ENCODE results near the gene TNFRSF8. TPM values are rescaled to one million over a fixed set of nuclear protein-coding genes. Genes with fewer than 3 reads are reported as not detected.

TNFRSF8 gene
- total and polyA plus RNA-seq, 2 of the 4 experiments (the other 2 are of a cell fraction) = under 0.01 to 0.31 TPM

DNA sequence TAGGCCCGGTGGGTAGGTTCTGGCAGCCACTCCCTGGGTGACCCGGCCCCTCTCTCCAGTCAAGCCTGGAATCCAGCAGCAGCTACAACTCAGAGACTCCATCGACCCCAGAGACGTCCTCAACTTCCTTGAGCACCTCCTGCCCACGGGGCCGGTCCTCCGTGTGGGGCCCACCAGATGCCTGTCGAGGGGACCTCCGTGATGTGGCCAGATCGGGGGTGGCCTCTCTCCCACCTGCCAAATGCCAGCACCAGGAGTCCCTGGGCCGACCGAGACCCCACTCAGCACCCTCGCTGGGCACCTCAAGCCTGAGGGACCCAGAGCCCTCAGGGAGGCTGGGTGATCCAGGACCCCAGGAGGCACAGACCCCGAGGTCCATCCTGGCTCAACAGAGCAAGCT lies 41.1 kb upstream of the TNFRSF8 start:
- Histone ChIP-seq H3K4me1 (ENCODE audit: control insufficient read depth, insufficient read depth, low read length) (no peaks in the 10 kb centered on the region), H4K20me1 (ENCODE audit: insufficient read depth, low read length) (no peaks in the 10 kb centered on the region; the same call in 1 of the 2 replicates), H2BK15ac (ENCODE audit: low read depth, low read length) (no peak overlapping the region), H3K14ac (replicated peaks; ENCODE audit: low read depth, low read length) (no peak overlapping the region), H2AFZ (replicated peaks; ENCODE audit: low read length, poor library complexity) (peak overlapping the region; percentile 51), H2AK9ac (replicated peaks; ENCODE audit: low read depth, low read length, poor library complexity) (peak overlapping the region; percentile 72), H3K56ac (ENCODE audit: extremely low read depth, insufficient read depth, low read length) (no peak overlapping the region), H3K4me2 (ENCODE audit: low read depth, low read length) (no peak overlapping the region), H2BK5ac (ENCODE audit: low read depth, low read length, poor library complexity, severe bottlenecking) (no peak overlapping the region), H3K9ac (ENCODE audit: low read depth, low read length) (no peak overlapping the region), H3K9me3 (ENCODE audit: control insufficient read depth, insufficient read depth, low read length) (no peaks in the 10 kb centered on the region), H3K4me3 (ENCODE audit: insufficient read depth, low read depth, low read length) (no peak overlapping the region), H4K5ac (ENCODE audit: low read depth, low read length) (no peak overlapping the region), H4K8ac (ENCODE audit: low read depth in 2 of 2, low read length in 2 of 2) (no peak overlapping the region), H3K36me3 (ENCODE audit: control insufficient read depth, insufficient read depth, low read length) (peaks cover 25% of the 10 kb centered on the region), H4K91ac (ENCODE audit: insufficient read depth, low read depth, low read length) (no peak overlapping the region), H3K4ac (ENCODE audit: low read depth, low read length) (no peak overlapping the region), H3K9me1 (ENCODE audit: insufficient read depth, low read length) (0 out of 2 replicates have a peak, but pooled peaks cover 2% of the 10 kb centered on the region), H3K23ac (ENCODE audit: low read depth, low read length) (no peak overlapping the region), H2BK120ac (ENCODE audit: low read depth, low read length) (no peak overlapping the region), H3K79me1 (ENCODE audit: low read depth in 1 of 2, low read length in 2 of 2) (peaks cover 0 to 20% of the 10 kb centered on the region in 2 experiments; a peak in 3 of 4 replicates), H3K18ac (ENCODE audit: low read depth, low read length) (no peak overlapping the region), H2BK20ac (ENCODE audit: low read depth, low read length) (no peak overlapping the region), H3K27me3 (ENCODE audit: control insufficient read depth, insufficient read depth, low read length) (no peaks in the 10 kb centered on the region), H2AK5ac (ENCODE audit: low read depth, low read length) (no peak overlapping the region), H3K27ac (ENCODE audit: insufficient read depth, low read length) (no peak overlapping the region)
- DNase-seq (no peak), ATAC-seq (ENCODE audit: low read depth) (no peak)
- intact Hi-C loops (cut with micrococcal nuclease) = no loop called here
- POLR2A ChIA-PET (ENCODE audit: unreplicated experiment) = interaction anchor here (1.0 kb wide), 1 partner anchor 113 kb away, joined by 3 read pairs; no protein-coding TSS in a partner anchor
- BruUV-seq (replicated peaks) = no TSS peak
- CTCF ChIA-PET = no interaction called here
- dilution Hi-C loops (cut with HindIII; ENCODE audit: low sequenced_read_pairs, unreplicated experiment) = no loop called here
- in situ Hi-C loops (cut with MboI; ENCODE audit: low sequenced_read_pairs) = no loop called here
- no peak for TF ChIP-seq CHD1 (IDR thresholded peaks at IDR 0.05; ENCODE audit: low read depth, low read length)
- TF ChIP-seq BHLHE40 (IDR thresholded peaks at IDR 0.05; ENCODE audit: low read depth, low read length) = no peak
- no peak for TF ChIP-seq NFE2L2 (IDR thresholded peaks at IDR 0.05; ENCODE audit: low read depth, low read length)
- TF ChIP-seq, protein P1, sequence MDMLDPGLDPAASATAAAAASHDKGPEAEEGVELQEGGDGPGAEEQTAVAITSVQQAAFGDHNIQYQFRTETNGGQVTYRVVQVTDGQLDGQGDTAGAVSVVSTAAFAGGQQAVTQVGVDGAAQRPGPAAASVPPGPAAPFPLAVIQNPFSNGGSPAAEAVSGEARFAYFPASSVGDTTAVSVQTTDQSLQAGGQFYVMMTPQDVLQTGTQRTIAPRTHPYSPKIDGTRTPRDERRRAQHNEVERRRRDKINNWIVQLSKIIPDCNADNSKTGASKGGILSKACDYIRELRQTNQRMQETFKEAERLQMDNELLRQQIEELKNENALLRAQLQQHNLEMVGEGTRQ (IDR thresholded peaks at IDR 0.05; ENCODE audit: low read depth, low read length) = no peak
- TF ChIP-seq CEBPB (IDR thresholded peaks at IDR 0.05; ENCODE audit: low read depth, low read length) = no peak
- no peak for TF ChIP-seq RFX5 (IDR thresholded peaks at IDR 0.05; ENCODE audit: low read depth, low read length)
- no peak for TF ChIP-seq POLR2A (IDR thresholded peaks at IDR 0.05; ENCODE audit: low read depth, low read length)
- TF ChIP-seq RCOR1 (IDR thresholded peaks at IDR 0.05; ENCODE audit: insufficient replicate concordance, low read length) = no peak
- TF ChIP-seq FOS (IDR thresholded peaks at IDR 0.05; ENCODE audit: low read depth, low read length) = no peak
- WGBS, 2 experiments (ENCODE audit: extremely low coverage in 2 of 2, insufficient read length in 1 of 2) = 99% methylated on average over 9 of the region's 14 CpGs; no CpG with 5 or more reads in 1 of the 2 experiments

Measured in IMR-90 (cell line).